ENCODE measurements around the gene RCAN1. TPM values are rescaled to one million over a fixed set of nuclear protein-coding genes. Genes with fewer than 3 reads are reported as not detected.

Gene RCAN1
- total RNA-seq, 1 donor from 2014 or later, result 75.3 TPM

- no peak for DNase-seq
- intact Hi-C loops (cut with micrococcal nuclease), result no loop called here
- H3K36me3 ChIP-seq, result peaks cover 14% of the 10 kb centered on the region
- TF ChIP-seq CTCF (IDR thresholded peaks at IDR 0.05; ENCODE audit: borderline replicate concordance), result no peak
- no peak within 1 kb of the TSS for H3K4me3 ChIP-seq
- no peaks in the 10 kb centered on the region for H3K27me3 ChIP-seq (ENCODE audit: low read depth)
- H3K9me3 ChIP-seq (replicated peaks), result no peaks in the 10 kb centered on the region
- H3K27ac ChIP-seq (replicated peaks), result peak within 1 kb of the TSS; percentile 43
- peaks cover 17% of the 10 kb centered on the region for H3K4me1 ChIP-seq
Observed at GRCh38 chr21:34511787-34512455, 103.0 kb downstream of the RCAN1 start, which contains the start of gene KCNE1. Gene KCNE1 (minus strand): TSS chr21:34512210. CDS start chr21:34449634, 62,576 bp downstream.

- Histone ChIP-seq H3K27me3 (ENCODE audit: low read depth) (no peaks in the 10 kb centered on the region), H3K36me3 (peaks cover 7% of the 10 kb centered on the region), H3K27ac (replicated peaks) (peak overlapping the region; percentile 13), H3K9me3 (replicated peaks) (no peaks in the 10 kb centered on the region), H3K4me3 (no peak overlapping the region), H3K4me1 (peaks cover 17% of the 10 kb centered on the region)
- DNase-seq, result no peak
- intact Hi-C loops (cut with micrococcal nuclease), result no loop called here
- TF ChIP-seq CTCF (IDR thresholded peaks at IDR 0.05; ENCODE audit: borderline replicate concordance), result no peak
Observed at GRCh38 chr21:34511181-34511580, 103.7 kb downstream of the RCAN1 start.

- peak; percentile 79 for DNase-seq
- intact Hi-C loops (cut with micrococcal nuclease), result no loop called here
- Histone ChIP-seq H3K4me3 (no peak overlapping the region), H3K27ac (replicated peaks) (peak overlapping the region; percentile 13), H3K36me3 (no peaks in the 10 kb centered on the region), H3K27me3 (ENCODE audit: low read depth) (no peaks in the 10 kb centered on the region), H3K4me1 (peaks cover 17% of the 10 kb centered on the region), H3K9me3 (replicated peaks) (no peaks in the 10 kb centered on the region)
- TF ChIP-seq CTCF (IDR thresholded peaks at IDR 0.05; ENCODE audit: borderline replicate concordance), result peak; percentile 90
Observed at GRCh38 chr21:34510148-34511142, 104.5 kb downstream of the RCAN1 start.

DNA sequence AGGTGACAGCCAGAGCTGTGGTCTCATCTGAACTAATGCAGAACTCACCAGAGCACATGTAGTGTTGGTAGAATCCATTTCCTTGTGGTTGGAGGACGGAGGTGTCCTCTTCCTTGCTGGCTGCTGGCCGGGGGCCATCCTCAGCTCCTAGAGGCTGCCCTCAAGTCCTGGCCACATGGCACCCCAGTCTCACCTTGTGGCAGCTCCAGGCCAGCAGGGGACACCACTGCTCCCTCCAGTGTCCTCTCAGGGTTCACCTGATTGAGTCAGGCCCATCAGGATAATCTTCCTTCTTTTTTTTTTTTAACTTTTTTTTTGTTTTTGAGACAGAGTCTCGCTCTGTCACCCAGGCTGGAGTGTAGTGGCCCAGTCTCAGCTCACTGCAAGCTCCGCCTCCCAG lies 105.8 kb downstream of the RCAN1 start:
- H3K27ac ChIP-seq (replicated peaks), result no peak overlapping the region
- no peaks in the 10 kb centered on the region for H3K36me3 ChIP-seq
- DNase-seq, result no peak
- H3K27me3 ChIP-seq (ENCODE audit: low read depth), result no peaks in the 10 kb centered on the region
- peaks cover 17% of the 10 kb centered on the region for H3K4me1 ChIP-seq
- H3K4me3 ChIP-seq, result no peak overlapping the region
- intact Hi-C loops (cut with micrococcal nuclease), result no loop called here
- TF ChIP-seq CTCF (IDR thresholded peaks at IDR 0.05; ENCODE audit: borderline replicate concordance), result peak; percentile 44
- no peaks in the 10 kb centered on the region for H3K9me3 ChIP-seq (replicated peaks)

- no peak for TF ChIP-seq CTCF (IDR thresholded peaks at IDR 0.05; ENCODE audit: borderline replicate concordance)
- intact Hi-C loops (cut with micrococcal nuclease), result no loop called here
- H3K4me1 ChIP-seq, result no peaks in the 10 kb centered on the region
- H3K27me3 ChIP-seq (ENCODE audit: low read depth), result no peaks in the 10 kb centered on the region
- H3K4me3 ChIP-seq, result no peak overlapping the region
- H3K9me3 ChIP-seq (replicated peaks), result no peaks in the 10 kb centered on the region
- no peaks in the 10 kb centered on the region for H3K36me3 ChIP-seq
- no peak overlapping the region for H3K27ac ChIP-seq (replicated peaks)
- DNase-seq, result no peak
Observed at GRCh38 chr21:34504595-34504994, 110.3 kb downstream of the RCAN1 start.

Data from left ventricle myocardium inferior (tissue), 1 donor.